Esophagus squamous epithelium (tissue), 5 donors: Measurements from ENCODE around the gene LAGE3. TPM values are rescaled to one million over a fixed set of nuclear protein-coding genes. Genes with fewer than 3 reads are reported as not detected.

Experiments used
- DNase-seq: peaks from one replicate; lab custom pipeline; 2025; lab: John Stamatoyannopoulos, UW
- H3K27ac ChIP-seq, 4 donors: fragments of 200-600 bp; sonication (generic); one replicate each; pipeline ENCODE4 v1.5.1; 2016 to 2019; ENCODE audit warnings: mild to moderate bottlenecking in 1 of 4
- H3K27me3 ChIP-seq, 4 donors: fragments of 200-600 bp; sonication (generic); 1 replicate in 3 of 4; 2 replicates in 1 of 4; pipeline versions ENCODE4 v1.5.1 to v1.6.0; 2017 to 2021; ENCODE audit warnings: antibody characterized with exemption in 1 of 4
- H3K36me3 ChIP-seq, 3 donors: fragments of 200-600 bp; sonication (generic); one replicate each; pipeline ENCODE4 v1.5.1; 2016 to 2019
- H3K4me1 ChIP-seq, 3 donors: fragments of 200-600 bp; sonication (generic); one replicate each; pipeline ENCODE4 v1.5.1; 2017 to 2019
- H3K4me3 ChIP-seq, 4 donors: fragments of 200-600 bp; sonication (generic); 1 replicate in 3 of 4; 2 replicates in 1 of 4; pipeline ENCODE4 v1.5.1; 2016 to 2019; ENCODE audit warnings: mild to moderate bottlenecking in 2 of 4, moderate library complexity in 1 of 4
- H3K9me3 ChIP-seq, 3 donors: fragments of 200-600 bp; sonication (generic); one replicate each; pipeline ENCODE4 v1.5.1; 2016 to 2019
- CTCF ChIP-seq, 6 experiments: fragments of 450-650 bp in 4 of 6; fragments of 200-600 bp in 2 of 6; sonication (generic) in 2 of 6; IDR thresholded peaks; one replicate each; pipeline ENCODE4 v1.5.1; 2016 to 2019; ENCODE audit warnings: antibody characterized with exemption in 6 of 6, mild to moderate bottlenecking in 4 of 6, moderate library complexity in 4 of 6
- POLR2A ChIP-seq, 4 donors: fragments of 450-650 bp; IDR thresholded peaks; one replicate each; pipeline ENCODE4 v1.6.1; 2017; ENCODE audit warnings: antibody characterized with exemption in 4 of 4, mild to moderate bottlenecking in 4 of 4, moderate library complexity in 3 of 4
- WGBS, 2 donors: methylation state at CpG; one replicate each; pipeline ENCODE4 v1.1.5; 2018; 5-methylcytosine and 5-hydroxymethylcytosine counted together
- intact Hi-C: fragments of 100-400 bp; cut with DNase I; formaldehyde crosslinking; loops from one replicate; pipeline ENCODE4 v1.15.0; 2022
- total RNA-seq, 4 donors: library from RNA; depleted of rRNA; stranded (reverse); fragments of >200 nt; gene quantifications; one replicate each; pipeline ENCODE4 v1.1.0, GENCODE V29; 2016
- donor health status: DM: yes; HTN: yes; CAD: no.

Gene LAGE3
- total RNA-seq, 4 donors from 2014 or later = 18.2 to 44.3 (median 21.9) TPM

- no peak for DNase-seq
- H3K27me3 ChIP-seq = no peaks in the 10 kb centered on the region
- no peak for TF ChIP-seq POLR2A (IDR thresholded peaks at IDR 0.05)
- TF ChIP-seq CTCF (IDR thresholded peaks at IDR 0.05) = no peak
- H3K4me3 ChIP-seq = no peak overlapping the region
- 92% methylated on average over 5 of the region's 32 CpGs; no CpG with 5 or more reads in 1 of the 2 donors for WGBS, 2 donors
- no peaks in the 10 kb centered on the region for H3K9me3 ChIP-seq
- no peaks in the 10 kb centered on the region for H3K4me1 ChIP-seq
- H3K36me3 ChIP-seq = peaks cover 0 to 83% (median 0%) of the 10 kb centered on the region in 3 donors
- no peak overlapping the region for H3K27ac ChIP-seq
- intact Hi-C loops = no loop called here
Measured at GRCh38 chrX:154466036-154466435, 13.0 kb downstream of the LAGE3 start.

- Histone ChIP-seq H3K36me3 (peaks cover 0 to 78% (median 0%) of the 10 kb centered on the region in 3 donors), H3K4me1 (peaks cover 0 to 2% (median 0%) of the 10 kb centered on the region in 3 donors), H3K4me3 (no peak overlapping the region), H3K27ac (no peak overlapping the region), H3K27me3 (no peaks in the 10 kb centered on the region), H3K9me3 (no peaks in the 10 kb centered on the region)
- TF ChIP-seq CTCF (IDR thresholded peaks at IDR 0.05) = no peak
- no peak for TF ChIP-seq POLR2A (IDR thresholded peaks at IDR 0.05)
- WGBS, 2 donors = no CpG with 5 or more reads among the region's 14 CpGs
- intact Hi-C loops = no loop called here
- no peak for DNase-seq
Measured at GRCh38 chrX:154465601-154466000, 13.5 kb downstream of the LAGE3 start.

- Histone ChIP-seq H3K27me3 (no peaks in the 10 kb centered on the region), H3K4me1 (peaks cover 0 to 10% (median 3%) of the 10 kb centered on the region in 3 donors), H3K36me3 (peaks cover 0 to 71% (median 0%) of the 10 kb centered on the region in 3 donors), H3K27ac (no peak overlapping the region), H3K4me3 (no peak overlapping the region), H3K9me3 (no peaks in the 10 kb centered on the region)
- DNase-seq = no peak
- intact Hi-C loops = no loop called here
- TF ChIP-seq POLR2A (IDR thresholded peaks at IDR 0.05) (no peak), CTCF (IDR thresholded peaks at IDR 0.05) (no peak)
- WGBS, 2 donors = 98% methylated on average over 10 of the region's 28 CpGs; no CpG with 5 or more reads in 1 of the 2 donors
Measured at GRCh38 chrX:154464806-154465365, 14.2 kb downstream of the LAGE3 start.

- Histone ChIP-seq H3K4me1 (peaks cover 5 to 21% (median 7%) of the 10 kb centered on the region in 3 donors), H3K36me3 (peaks cover 0 to 59% (median 0%) of the 10 kb centered on the region in 3 donors), H3K9me3 (no peaks in the 10 kb centered on the region), H3K27me3 (no peaks in the 10 kb centered on the region), H3K27ac (no peak overlapping the region), H3K4me3 (no peak overlapping the region)
- TF ChIP-seq CTCF (IDR thresholded peaks at IDR 0.05) = no peak
- no peak for TF ChIP-seq POLR2A (IDR thresholded peaks at IDR 0.05)
- intact Hi-C loops = no loop called here
- WGBS, 2 donors = 92% methylated on average over 7 of the region's 36 CpGs; no CpG with 5 or more reads in 1 of the 2 donors
- DNase-seq = no peak
Measured at GRCh38 chrX:154463611-154464220, 15.4 kb downstream of the LAGE3 start.

- intact Hi-C loops = no loop called here
Measured at GRCh38 chrX:154462396-154462795, 16.7 kb downstream of the LAGE3 start.

More at GRCh38 chrX:154462396-154462795, 16.7 kb downstream of the LAGE3 start:
- DNase-seq = no peak
- TF ChIP-seq POLR2A (IDR thresholded peaks at IDR 0.05) (no peak), CTCF (IDR thresholded peaks at IDR 0.05) (no peak)
- H3K9me3 ChIP-seq = no peaks in the 10 kb centered on the region
- H3K36me3 ChIP-seq = peaks cover 0 to 46% (median 0%) of the 10 kb centered on the region in 3 donors
- H3K4me3 ChIP-seq = no peak overlapping the region
- H3K27me3 ChIP-seq = no peaks in the 10 kb centered on the region
- WGBS, 2 donors = 73 to 100% methylated on average over 1 to 2 of the region's 8 CpGs
- peaks cover 5 to 27% (median 7%) of the 10 kb centered on the region in 3 donors for H3K4me1 ChIP-seq
- H3K27ac ChIP-seq = no peak overlapping the region
